Kidney (tissue), 2 donors: ENCODE measurements around the gene SLC22A23. TPM values are rescaled to one million over a fixed set of nuclear protein-coding genes. Genes with fewer than 3 reads are reported as not detected.

ENCODE experiments used
- polyA plus RNA-seq: library from polyadenylated mRNA; stranded (reverse); fragments of 350-450 nt; fragmentation: Illumina TruSeq; extraction: RNeasy Lipid Tissue Mini Kit (QIAGEN cat#74804); gene quantifications from one replicate; pipeline ENCODE4 v1.2.3, GENCODE V29; 2014; ENCODE audit warnings: low read depth, low replicate concordance; ENCODE audit not compliant: insufficient read depth
- total RNA-seq: library from RNA; stranded (reverse); fragmentation: NEBNext Ultra II Directional; extraction: Animal tissue kit (Norgen Biotek cat#: 25700); gene quantifications from one replicate; pipeline ENCODE4 v1.2.1, GENCODE V29; 2021
- donor health status: DM: yes; HTN: yes; CAD: no.

The SLC22A23 gene
- total and polyA plus RNA-seq, 2 donors from 2014 or later: 5.3 to 5.7 TPM

Other genes starting within 250 kb of the SLC22A23 start
- gene TUBB2B, start 229.4 kb downstream of the SLC22A23 start, total RNA-seq: 34.2 TPM
- 46.1 TPM for gene TUBB2B, start 229.4 kb downstream of the SLC22A23 start, polyA plus RNA-seq
- gene PSMG4, start 198.1 kb downstream of the SLC22A23 start, total RNA-seq: 24.9 TPM
- gene PSMG4, start 198.1 kb downstream of the SLC22A23 start, polyA plus RNA-seq: 36.8 TPM